ENCODE data around the gene B3GNT7.

The B3GNT7 gene

DNA sequence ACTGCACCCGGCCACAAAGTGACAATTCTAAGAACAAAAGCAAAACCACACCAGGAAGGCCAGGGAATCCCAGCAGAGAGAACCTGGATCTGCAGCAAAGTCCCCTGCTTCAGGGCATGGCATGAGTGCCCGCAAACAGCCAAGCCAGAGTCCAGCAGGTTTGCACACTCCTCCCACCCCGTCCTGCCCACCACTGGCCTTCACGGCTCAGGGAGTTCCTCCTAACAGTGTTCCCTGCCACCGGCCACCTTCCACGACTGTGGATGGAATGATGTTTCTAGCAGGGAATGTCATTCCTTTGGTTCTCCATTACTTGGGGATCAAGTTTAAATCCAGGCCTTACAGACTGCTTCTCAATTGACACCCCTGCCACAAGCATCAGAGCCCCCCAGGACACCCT, 42.0 kb upstream of the B3GNT7 start:
- no peak for TF ChIP-seq ZFX (IDR thresholded peaks at IDR 0.05)
- TF ChIP-seq, protein P1, sequence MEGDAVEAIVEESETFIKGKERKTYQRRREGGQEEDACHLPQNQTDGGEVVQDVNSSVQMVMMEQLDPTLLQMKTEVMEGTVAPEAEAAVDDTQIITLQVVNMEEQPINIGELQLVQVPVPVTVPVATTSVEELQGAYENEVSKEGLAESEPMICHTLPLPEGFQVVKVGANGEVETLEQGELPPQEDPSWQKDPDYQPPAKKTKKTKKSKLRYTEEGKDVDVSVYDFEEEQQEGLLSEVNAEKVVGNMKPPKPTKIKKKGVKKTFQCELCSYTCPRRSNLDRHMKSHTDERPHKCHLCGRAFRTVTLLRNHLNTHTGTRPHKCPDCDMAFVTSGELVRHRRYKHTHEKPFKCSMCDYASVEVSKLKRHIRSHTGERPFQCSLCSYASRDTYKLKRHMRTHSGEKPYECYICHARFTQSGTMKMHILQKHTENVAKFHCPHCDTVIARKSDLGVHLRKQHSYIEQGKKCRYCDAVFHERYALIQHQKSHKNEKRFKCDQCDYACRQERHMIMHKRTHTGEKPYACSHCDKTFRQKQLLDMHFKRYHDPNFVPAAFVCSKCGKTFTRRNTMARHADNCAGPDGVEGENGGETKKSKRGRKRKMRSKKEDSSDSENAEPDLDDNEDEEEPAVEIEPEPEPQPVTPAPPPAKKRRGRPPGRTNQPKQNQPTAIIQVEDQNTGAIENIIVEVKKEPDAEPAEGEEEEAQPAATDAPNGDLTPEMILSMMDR (conservative IDR thresholded peaks at IDR 0.05), result no peak
- no peak overlapping the region for H3K27ac ChIP-seq

DNA sequence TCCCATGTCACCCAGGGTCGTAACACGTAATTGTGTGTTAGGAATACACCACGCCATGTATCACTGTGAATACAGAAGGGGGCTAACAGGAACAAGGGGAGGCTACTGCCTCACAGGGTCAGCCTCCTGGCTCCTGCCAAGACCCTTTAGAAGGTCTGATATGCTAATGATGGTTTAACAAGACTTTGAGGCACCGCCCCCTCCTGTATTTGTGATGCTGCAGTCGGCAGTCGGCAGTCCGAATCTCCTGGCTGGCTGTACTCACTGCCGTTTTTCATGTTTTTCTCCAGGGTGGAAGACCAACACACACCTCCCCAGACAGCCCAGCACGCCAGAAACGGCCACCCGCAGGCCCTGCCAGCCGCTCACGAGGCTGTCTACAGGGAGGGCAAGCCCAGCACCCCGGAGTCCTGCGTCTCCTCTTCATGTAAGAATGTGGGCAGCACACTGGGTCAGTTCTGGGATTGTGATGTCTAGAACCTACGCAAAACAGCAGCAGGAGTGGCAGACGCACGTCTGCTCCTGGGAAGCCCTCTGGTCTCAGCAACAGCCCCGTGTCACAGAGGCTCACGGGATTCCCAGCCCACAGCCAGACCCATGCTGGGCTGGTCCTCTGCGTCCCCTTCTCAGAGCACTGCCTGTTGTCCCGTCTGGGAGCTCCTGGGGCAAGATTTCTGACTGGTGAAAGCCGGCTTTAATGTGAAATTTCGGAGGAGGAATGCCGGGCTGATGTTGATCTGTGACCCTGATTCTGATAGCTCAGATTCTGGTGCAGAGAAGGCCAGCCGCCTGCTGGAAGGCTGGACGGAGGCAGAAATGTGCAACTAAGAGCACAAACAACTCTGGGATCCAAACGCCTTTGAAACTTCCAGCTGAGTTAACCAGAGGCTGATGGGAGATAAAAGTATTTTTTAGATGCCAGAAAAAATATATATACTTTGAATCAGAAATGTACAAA, 39.7 kb upstream of the B3GNT7 start:
- TF ChIP-seq ZFX (IDR thresholded peaks at IDR 0.05), result no peak
- TF ChIP-seq, protein P1 (conservative IDR thresholded peaks at IDR 0.05), result no peak
- H3K27ac ChIP-seq, result no peak overlapping the region

- H3K27ac ChIP-seq, result no peak overlapping the region
- TF ChIP-seq ZFX (IDR thresholded peaks at IDR 0.05), result no peak
- TF ChIP-seq, protein P1 (conservative IDR thresholded peaks at IDR 0.05), result no peak
These were observed 39.1 kb upstream of the B3GNT7 start for GRCh38 chr2:231356466-231356844.

DNA sequence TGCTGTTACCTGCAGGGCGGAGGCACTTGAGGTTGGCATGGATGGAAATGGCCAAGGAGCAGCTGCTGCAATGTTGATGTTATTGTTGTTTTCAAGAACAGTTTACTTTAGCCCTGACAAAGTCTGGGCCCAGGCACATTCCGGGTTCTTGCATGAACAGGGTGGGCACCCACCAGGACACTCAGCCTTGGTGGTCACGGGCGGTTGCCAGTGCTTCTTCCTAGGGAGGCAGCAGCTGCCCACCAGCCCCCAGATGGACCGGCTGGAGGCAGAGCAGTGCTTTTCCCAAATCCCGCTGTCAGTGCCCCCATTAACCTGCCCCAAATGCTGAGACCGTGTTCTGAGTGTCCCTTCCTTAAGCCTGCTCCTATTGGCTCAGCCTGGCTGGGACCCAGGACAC, 38.5 kb upstream of the B3GNT7 start:
- no peak overlapping the region for H3K27ac ChIP-seq
- TF ChIP-seq ZFX (IDR thresholded peaks at IDR 0.05), result no peak

- TF ChIP-seq, protein P1 (conservative IDR thresholded peaks at IDR 0.05), result no peak
- no peak for TF ChIP-seq ZFX (IDR thresholded peaks at IDR 0.05)
- no peak overlapping the region for H3K27ac ChIP-seq
These were observed 37.6 kb upstream of the B3GNT7 start for GRCh38 chr2:231357931-231358330.

- TF ChIP-seq ZFX (IDR thresholded peaks at IDR 0.05), result no peak
- TF ChIP-seq, protein P1 (conservative IDR thresholded peaks at IDR 0.05), result no peak
- H3K27ac ChIP-seq, result no peak overlapping the region
These were observed 36.1 kb upstream of the B3GNT7 start for GRCh38 chr2:231359441-231359840.

DNA sequence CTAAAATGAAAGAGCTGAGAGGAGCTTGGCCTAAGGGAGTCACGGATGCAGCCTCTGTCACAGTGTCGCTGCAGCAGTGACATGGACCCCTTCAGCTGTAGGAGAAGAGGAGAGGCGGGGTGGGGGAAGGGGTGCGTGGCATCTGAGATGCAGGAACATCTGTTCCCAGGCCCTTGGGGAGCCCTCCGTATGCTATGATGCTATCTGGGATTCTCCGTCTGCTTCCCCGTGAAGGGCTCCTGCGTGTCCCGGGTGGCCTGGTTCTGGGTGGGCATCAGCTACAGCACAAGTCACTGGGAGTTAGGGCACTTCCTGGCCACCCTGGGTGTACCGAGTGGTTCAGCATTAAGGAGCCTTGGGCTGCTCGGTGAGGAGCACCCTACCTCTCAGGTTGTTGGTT, 35.6 kb upstream of the B3GNT7 start:
- no peak for TF ChIP-seq ZFX (IDR thresholded peaks at IDR 0.05)
- TF ChIP-seq, protein P1 (conservative IDR thresholded peaks at IDR 0.05), result no peak
- peak overlapping the region; percentile 39 for H3K27ac ChIP-seq

- H3K27ac ChIP-seq, result peak overlapping the region; percentile 39
These were observed 35.1 kb upstream of the B3GNT7 start for GRCh38 chr2:231360401-231360800.

More at GRCh38 chr2:231360401-231360800, 35.1 kb upstream of the B3GNT7 start:
- TF ChIP-seq, protein P1 (conservative IDR thresholded peaks at IDR 0.05), result no peak
- TF ChIP-seq ZFX (IDR thresholded peaks at IDR 0.05), result no peak
